Cortex of kidney (tissue), 1 donor: Measurements from ENCODE around the gene SGPP2.
"Not testable (repeated sequence)": the region's sequence is repeated elsewhere in the genome, so short reads cannot be mapped to it uniquely, and the experiment has no call there.

ENCODE experiments used
- DNase-seq: peaks from one replicate; lab custom pipeline; 2025; lab: John Stamatoyannopoulos, UW

SGPP2 gene, protein sequence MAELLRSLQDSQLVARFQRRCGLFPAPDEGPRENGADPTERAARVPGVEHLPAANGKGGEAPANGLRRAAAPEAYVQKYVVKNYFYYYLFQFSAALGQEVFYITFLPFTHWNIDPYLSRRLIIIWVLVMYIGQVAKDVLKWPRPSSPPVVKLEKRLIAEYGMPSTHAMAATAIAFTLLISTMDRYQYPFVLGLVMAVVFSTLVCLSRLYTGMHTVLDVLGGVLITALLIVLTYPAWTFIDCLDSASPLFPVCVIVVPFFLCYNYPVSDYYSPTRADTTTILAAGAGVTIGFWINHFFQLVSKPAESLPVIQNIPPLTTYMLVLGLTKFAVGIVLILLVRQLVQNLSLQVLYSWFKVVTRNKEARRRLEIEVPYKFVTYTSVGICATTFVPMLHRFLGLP

DNA sequence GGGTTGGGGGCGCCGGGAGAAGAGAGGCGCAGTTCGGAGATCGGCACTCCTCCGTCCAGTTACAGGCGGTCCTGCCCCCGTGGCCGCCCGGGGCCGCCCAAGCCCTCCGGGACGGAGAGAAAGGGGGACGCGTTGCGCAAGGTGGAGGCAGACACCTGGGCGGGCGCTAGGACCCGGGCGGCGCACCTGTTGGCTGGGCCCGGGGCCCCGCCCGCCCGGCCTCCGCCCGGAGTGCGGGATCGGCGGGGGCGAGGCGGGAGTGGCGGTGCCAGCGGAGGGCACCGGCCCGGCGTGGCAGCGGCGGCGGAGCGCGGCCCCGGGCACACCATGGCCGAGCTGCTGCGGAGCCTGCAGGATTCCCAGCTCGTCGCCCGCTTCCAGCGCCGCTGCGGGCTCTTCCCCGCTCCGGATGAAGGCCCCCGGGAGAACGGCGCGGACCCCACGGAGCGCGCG, at the start of gene SGPP2:
TSS of gene SGPP2 (plus strand) at position 268 of the 453 bp plus-strand sequence. CDS start at position 328, 60 bp downstream.
- no peak for DNase-seq

DNA sequence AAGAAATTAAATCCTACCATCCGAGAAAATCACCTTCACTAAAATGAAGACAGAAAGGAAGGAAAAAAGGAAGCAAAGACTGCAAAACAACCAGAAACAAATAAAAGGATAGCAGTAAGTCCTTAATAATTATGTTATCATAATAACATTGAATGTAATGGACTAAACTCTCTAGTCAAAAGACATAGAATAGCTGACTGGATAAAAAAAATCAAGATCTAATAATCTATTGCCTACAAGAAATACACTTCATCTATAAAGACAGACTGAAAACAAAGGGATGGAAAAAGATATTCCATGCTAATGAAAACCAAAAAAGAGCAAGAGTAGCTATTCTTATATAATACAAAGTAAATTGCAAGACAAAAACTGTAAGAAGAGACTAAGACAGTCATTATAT, 48.5 kb upstream of the SGPP2 start:
- no peak for DNase-seq

DNA sequence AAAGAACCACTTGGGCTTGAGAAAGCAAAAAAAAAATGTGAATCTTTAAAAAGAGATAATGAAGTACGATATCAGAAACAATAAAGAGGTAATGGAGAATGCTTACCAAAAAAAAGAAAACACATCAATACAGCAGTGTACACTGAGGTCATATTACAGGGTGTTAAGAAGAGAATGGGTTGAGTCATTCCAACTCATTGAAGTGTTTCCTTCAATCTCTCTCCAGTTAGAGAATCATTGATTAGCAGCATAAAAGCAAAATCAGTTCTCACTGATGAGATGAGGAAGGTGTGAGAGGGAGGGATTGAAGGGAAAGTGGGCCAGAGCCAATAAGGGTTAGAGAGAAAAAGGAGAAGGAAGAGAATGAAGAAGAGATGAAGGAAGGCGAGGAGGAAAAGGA, 43.9 kb upstream of the SGPP2 start:
- no peak for DNase-seq

DNA sequence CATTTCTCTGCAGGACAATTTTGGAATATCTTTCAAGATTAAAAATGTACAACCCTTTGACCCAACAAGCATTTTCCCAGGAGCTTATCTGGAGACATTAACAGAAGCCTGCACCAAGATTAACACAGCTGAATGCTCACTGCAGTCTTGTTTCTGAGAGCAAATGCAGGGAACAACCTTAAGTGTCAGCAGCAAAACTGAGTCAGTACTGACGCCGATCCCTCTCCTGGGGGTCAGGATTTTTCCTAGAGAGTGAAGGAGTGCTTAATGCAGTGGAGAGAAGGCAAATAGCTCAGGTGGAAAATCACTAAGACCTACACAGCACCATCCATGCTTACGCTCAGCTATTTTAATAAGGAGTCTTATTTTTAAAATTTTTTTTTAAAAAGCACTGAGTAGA, 42.8 kb upstream of the SGPP2 start:
- no peak for DNase-seq

DNA sequence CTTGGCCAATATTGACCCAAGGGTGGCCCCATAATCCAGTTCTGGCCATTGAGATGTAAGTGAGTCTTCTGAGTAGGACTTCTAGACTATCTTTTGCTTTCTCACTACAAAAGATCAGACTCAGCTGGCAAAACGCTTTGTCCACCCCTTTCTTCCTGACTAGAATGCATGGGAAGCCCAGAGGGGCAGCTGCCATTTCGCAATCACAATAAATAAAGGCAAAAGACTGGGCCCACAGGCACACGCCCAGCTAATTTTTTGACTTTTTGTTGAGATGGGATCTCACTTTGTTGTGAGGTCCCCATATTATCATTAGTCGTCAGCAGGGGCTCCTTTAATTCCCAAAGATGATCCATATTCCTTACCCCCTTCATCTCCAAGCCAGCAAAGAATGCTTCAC, 41.1 kb upstream of the SGPP2 start:
- DNase-seq: no peak

DNA sequence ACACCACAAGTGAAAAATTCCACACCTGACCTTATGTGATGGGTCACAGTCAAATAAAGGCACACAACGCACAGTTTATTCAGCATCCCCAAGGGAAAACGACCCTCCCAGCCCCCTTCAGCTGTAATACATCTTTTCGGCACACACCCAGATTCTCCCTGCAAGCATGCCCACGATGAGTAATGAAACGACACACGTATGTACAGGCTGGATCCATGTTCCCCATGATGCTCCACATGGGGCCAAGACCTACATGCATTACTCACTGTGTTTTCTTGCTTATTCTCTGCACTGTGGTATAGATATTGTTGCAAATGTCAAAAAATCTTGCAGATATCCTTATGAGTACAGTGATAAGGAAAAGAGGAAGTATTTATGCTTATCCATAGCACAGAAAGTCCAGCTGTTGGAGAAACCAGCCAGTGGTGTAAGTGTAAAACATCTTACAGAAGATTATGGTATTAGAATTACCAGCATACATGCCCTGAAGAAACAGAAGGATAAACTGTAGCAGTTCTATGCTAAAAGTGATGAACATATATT, 32.5 kb upstream of the SGPP2 start:
- DNase-seq: no peak

DNA sequence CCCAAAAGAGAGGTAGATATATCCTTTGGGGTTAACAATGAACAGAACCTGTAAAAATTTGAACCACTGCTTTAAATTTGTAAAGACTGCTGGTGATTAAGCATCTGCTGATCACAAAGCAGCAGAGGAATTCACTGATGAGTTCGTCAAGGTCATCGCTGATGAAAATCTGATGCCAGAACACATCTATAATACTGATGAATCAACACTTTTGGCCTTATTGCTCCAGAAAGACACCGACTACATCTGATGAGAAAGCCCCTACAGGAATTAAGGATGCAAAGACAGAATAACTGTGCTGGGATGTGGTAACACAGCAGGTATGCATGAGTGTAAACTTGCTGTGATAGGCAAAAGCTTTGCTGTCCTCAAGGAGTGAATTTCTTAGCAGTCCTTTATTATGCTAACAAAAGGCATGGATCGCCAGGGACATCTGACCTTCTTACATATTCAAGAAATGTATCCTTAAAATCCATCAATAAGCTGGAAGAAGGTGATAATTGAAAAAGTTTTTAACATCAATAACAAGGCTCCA, 30.5 kb upstream of the SGPP2 start:
- no peak for DNase-seq

DNA sequence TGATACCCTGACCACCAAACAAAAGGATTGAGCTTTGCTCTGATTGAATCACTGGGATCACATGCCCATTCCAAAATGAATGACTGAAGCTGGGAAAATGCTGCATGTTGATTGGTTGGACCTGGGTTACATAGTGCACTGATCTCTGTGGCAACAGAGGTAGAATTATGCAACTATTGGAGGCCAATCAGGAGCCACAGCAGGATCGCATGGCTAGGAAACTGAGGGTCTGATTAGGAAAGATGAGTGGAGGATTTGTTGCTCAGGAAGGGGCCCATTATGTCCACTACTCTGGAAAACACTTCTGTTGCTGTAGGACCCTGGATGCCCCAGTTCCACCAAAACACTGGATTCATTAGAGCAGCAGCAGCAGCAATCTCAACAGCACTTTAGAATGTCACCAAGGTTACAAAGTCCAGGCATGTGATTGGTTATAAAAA, 25.9 kb upstream of the SGPP2 start:
- no peak for DNase-seq

DNA sequence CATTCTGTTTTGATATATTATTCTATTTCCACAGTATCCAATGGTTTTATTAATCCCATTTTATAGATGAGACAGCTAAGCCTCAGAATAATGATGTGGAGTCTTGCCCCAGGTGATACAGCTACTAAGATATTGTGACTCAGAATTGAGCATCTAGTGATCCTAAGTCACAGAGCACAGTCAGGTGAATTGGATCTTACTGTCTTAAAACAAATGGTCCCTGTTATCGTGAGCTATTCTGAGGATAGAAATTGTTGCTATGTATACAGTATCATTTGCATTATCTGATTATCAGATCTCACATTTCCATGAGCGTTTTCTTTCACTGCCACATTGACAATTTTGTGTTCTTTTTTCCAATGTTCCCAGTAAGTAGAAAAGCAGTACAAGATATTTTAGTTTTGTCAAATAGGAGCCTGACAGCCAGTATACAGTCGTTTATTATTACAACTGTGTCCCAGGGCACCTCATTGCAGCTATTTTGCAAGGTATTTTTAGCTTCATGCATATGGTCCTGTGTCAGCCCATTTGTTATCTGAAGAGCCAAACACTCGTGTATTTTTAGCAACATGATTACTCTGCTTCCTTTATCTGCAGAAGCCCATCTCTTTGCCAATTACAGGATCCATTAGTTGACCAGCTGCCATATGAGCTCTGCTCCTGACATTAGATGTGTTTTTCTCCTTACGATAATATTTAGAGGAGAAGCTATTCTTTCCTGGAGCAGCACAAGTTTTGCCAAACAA, 25.1 kb upstream of the SGPP2 start:
- DNase-seq: no peak

DNA sequence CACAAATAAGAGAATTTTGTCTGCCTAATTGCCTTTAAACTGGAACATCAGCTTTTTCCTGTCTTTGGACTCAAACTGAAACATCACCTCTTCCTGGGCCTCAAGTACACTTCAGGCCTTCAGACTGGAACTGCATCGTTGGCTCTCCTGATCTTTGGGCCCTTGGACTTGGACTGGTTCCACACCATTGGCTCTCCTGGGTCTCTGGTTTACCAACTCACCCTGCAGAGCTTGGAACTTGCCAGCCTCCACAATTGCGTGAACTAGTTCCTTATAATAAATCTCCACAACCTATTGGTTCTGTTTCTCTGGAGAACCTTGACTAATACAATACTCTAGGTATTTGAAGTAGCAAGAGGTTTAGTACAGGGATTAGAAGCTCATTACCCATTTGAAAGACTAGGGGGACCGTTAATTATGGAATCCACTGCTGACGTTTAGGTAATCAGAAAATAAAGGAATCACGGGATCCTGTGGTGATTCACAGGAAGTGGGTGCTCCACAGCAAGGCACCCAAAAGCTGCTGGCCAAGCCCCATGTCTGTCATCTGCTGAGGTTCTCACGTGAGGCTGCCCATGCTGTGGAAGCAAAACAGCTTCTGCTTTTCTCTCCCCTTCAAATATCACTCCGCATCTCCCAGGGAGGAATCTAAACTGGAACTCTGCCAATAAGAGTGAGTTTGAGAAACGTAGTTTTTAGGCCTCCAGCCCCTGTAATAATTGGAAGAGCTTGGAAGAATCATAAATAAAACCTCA, 20.0 kb upstream of the SGPP2 start:
- no peak for DNase-seq

DNA sequence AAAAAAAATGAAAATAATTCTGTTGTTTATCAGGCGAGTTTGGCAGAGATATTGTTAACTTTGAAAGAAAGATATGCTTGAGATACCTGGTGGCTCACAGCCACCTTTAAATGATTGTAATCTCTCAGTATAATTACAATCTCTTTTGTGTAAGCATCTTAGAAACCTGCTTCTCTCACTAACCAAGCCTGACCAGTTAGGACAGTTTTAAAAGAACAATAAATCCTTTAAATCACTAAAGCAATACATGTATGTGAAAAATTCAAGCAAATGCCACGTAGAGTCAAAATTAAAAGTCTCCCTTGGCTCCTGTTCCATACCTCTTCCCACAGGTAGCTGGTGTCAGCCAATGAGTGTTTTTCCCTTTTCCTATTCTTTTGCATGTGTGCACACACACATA, 15.7 kb upstream of the SGPP2 start:
- no peak for DNase-seq

DNA sequence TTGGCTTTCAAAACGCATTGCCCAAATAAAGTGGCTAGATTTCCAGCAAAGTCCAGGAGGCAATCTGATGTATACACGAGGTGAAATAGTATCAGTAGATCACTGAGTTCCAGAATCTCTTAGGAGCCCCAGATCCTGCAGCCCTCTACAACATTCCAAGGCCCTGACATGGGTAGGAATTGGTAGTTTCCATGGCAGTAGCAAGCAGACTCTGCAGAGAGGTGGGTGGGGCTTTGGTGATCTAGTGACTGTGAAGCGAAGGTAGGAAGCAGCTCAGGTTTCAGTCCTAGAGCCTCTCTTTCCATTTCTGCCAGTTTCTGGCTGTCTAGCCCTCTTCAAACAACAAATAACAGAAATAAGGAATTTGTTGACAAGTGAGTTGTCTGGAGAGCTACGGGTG, 13.8 kb upstream of the SGPP2 start:
- no peak for DNase-seq

DNA sequence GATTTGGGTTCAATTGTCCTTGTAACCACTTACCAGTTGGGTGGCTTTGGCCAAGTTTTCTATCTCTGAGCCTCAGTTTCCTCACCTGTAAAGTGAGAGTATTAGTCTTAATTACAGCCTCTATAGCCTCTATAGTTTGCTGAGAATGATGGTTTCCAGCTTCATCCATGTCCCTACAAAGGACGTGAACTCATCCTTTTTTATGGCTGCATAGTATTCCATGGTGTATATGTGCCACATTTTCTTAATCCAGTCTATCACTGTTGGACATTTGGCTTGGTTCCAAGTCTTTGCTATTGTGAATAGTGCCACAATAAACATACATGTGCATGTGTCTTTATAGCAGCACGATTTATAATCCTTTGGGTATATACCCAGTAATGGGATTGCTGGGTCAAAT, 12.0 kb upstream of the SGPP2 start:
- DNase-seq: not testable (repeated sequence)

DNA sequence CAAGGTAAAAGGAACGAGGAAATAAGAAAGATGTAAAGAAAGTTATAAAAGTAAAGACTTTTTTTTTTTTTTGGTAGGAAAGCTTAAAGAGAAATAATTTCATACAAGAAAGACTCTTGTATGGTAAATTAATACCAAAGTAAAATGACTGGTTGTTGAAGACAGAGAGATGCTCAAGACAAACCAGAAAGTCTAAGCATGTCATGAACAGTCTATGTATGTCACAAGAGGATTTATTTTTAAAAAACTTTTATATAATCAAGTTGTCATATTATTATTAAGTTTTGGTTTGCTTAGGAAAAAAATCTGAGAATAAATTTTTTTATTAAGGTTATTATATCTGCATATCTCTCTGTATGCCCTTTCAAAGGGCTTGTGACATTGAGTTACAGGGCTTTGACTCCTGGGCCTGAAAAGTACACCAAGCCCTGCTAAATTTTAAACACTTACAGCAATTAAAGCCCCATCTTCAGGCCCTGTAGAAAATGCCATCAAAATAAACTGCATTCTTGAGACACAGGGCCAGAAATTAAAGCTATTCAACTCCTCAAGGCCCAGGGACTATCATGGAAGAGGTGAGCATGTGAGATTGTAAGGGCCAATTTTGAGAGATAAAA, 10.9 kb upstream of the SGPP2 start:
- no peak for DNase-seq

DNA sequence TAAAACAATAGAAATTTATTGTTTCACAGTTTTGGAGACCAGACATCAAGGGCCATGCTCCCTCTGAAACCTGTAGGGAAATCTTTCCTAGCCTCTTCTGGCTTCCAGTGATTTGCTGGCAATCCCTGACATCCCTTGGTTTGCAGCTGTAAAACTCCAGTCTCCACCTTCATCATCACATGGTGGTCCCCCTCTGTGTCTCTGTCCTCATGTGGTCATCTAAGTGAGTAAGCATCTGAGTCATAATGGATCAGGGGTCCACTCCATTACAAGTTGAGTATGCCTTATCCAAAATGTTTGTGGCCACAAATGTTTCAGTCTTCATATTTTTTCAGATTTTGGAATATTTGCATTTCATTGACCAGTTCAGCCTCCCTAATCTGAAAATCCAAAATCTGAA, 5.6 kb upstream of the SGPP2 start:
- no peak for DNase-seq

DNA sequence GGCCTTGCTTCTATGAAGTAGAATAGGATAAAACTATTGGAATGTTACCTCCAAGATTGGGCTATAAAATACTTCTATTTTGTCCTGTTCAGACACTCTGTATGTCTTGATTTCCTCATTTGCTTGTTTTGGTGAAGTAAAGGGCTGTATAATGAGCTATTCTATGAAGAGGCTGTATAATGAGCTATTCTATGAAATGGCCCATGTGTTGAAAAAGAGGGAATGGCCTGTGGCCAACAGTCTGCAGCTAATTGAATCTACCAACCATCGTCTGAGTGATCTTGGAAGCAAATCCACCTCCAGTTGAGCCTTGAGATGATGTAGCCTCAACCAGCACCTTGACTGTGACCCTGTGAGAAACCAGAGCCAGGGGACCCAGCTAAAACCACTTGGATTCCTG, 3.8 kb upstream of the SGPP2 start:
- no peak for DNase-seq

DNA sequence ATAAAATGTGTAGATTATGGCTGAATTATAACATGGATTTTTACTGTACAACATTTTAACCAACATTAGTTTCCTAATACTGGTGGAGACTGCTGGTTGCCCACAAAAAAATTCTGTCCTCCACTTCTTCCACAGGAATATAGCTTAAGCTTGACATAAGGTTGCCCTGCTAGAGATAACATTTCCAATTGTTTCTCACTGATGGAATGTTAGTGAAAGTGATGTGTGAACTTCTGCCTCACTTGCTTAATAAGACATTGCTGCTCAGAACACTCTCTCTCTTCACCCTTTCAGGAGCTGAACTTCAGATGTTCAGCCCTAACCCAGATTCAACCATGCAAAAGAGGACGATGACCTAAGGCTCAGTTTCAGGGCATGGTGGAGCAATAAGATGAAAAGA, 2.7 kb upstream of the SGPP2 start:
- no peak for DNase-seq

DNA sequence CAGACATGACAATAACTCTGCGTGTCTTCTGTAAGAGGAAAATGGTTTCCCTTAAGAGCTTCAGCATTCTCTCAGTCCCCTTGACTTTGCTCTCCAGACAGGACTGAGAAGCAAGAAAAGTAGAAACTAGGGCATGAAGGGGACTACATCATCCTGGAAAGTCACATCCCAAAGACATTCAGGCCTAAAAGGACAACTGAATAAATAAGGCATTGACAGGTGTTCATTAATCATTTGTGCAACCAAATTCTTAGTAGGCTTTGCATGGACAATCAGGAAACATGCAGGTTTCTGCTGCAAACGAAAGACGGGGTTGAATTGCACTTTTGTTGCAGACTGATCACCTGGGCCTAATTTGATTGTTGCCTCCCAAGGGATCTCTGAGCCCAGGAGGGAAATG, 1.2 kb upstream of the SGPP2 start:
- DNase-seq: no peak

DNA sequence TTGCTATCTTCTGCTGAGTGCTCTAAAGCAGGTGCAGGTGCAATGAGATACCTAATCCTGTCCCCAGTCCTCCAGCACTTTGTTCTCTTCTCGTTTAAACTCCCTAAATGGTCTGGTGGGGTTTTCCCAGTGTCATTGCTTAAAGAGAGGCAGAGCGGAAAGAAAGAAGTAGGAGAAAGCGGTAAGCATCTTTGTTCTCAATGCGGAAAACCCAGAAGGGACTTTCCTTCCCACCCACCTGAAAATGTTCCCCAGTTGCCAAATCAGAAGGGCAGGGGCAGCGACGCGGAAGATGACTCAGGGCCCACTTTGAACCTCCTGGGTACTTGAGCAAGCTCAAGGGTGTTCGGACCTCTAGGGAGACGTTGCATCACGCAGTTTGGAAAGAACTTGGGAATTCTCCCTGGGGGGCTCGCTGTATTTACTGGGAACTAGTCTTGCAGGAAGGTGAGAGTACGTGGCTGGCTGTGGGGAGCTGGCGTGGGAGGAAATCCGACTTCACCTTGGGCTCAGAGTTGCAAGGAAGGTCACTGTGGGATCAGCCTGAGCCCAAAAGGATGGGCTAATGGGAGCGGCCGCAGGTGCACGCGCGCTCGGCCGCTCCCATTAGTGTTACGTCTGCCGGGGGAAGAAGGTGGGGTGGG, 589 bp upstream of the SGPP2 start:
- DNase-seq: no peak

DNA sequence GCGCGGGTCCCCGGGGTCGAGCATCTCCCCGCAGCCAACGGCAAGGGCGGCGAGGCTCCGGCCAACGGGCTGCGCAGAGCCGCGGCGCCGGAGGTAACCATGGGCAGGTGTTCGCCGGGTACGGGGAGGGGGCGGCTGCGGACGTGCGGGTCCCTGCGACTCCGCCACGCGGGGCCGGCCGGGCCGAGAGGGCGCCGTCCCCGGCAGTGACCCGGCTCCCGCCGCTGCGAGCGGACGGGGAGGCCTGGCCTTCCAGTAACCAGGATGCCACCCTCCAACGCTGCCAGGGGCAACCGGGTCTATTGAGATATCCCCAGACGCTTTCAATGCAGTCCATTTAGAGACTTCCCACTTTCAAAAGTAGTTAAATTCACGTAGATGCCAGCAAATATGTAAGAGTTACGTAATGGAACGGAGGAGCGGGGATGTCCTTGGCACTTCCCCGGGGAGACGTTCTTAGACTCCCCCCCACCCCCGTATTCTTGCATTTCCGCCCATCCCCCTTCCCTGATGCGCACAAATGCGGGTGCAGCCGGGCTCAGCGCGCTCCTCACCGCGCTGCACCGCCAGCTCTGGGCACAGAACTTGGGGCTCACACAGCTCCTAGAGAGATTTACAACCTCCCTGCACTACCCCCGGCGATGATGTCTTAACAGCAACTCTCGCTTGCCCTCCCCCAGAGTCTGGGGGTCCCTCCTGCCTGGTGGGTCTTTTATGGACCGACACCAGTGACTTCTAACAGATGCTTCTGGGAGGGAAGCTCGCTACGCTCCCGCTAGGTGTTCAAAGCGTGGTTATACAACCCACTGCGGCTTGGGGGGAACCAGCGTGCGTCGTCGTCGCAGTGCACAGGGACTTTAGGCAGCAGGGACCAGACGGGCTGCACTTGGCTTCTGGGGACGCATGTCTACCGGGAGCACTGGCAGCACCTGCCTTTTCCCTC, 657 bp downstream of the SGPP2 start:
- no peak for DNase-seq
